Activated T-cell treated with anti-CD3 and anti-CD28 coated beads, Interleukin-2, amount 50 U/mL, for 1 hour (primary cell): ENCODE data around the gene CKS2.

Source experiments
- DNase-seq: peaks from one replicate; pipeline ENCODE4 v3.0.0-alpha.2; 2020

The CKS2 gene

DNA sequence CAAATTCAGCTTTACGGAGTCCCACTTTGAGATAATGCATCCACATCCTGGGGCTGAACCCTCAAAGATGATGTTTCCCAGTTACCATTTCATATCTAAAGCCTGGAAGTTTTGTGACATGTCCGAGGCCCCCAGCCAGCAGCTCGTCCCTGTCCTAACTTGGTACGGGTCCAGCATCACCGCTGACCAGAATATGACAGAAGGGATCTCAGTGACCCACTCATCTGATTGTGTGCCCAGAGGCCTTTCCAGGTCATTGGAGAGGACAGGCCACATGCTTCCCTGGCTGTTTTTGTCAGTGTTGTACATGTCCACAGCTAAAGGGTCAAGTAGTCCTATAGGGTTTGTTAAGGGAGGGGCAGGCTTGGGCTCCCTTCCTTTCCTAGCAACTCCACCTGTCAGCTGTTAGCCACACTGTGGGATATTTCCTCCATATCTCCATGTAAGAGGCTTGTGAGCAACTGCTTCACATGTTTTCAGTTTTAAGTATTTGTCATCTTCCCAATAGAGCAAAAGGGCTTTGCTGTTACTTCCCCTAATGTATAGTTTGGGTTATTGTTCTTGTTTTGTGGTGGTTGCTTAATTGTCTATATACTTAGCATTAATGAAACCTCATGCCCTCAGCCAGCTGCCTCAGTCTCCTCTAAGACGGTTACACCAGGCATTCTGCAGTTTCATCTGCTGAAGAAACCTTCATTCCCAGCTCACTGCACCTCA lies 40.7 kb downstream of the CKS2 start:
- DNase-seq = no peak

DNA sequence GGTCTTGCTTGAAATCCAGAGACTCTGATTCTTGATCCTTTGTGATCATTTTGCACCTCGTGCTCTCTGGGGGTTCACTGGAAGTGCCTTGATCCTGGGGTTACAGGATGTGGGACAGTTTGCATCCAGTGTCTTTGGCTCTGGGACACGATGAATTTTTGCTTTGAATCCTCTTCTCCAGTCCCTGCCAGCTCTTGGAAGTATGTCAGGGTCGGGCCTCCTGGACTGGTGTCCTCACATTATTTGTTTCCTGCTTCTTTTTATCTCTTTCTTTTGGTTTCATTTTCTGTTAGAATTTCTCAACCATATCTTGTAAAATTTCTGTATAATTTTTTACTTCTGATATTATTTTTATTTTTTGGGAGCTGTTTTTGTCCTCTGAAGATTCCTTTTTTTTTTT lies 41.5 kb downstream of the CKS2 start:
- no peak for DNase-seq

DNA sequence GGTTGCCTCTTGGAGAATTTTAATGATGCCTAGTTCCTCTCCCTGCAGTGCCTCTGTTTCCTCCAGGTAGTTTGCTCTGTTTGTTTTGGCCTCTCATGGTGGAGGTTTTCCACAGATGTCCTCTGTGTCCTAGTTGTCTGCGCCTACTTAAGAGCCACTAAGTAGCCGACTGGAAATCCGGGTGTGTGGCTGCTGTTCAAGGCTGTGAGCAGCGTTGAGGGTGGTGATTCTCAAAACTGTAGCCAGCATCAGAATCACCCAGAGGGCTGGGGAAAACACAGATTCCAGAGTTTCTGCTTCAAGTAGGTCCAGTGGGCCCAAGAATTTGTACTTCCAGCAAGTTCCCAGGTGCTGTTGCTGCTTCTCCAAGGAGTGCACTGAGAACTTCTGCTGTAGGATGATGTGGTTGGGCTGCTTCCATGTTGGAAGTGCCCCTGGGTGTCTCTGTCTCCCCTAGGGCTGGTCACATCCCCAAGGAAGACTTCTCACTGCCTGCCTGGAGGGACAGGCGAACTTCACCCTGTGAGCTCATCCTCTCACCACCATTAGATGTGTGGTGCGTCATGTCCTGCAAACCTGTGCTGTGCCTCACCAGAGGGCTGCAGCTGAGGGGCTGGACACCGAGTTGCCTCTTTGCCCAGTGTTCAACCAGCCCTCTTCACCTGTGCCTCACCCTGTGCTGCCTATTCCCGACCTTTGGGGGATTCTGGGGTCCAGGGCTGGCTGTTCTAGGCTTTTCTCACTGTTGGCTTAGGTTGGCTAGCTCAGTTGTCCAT lies 42.1 kb downstream of the CKS2 start:
- no peak for DNase-seq

DNA sequence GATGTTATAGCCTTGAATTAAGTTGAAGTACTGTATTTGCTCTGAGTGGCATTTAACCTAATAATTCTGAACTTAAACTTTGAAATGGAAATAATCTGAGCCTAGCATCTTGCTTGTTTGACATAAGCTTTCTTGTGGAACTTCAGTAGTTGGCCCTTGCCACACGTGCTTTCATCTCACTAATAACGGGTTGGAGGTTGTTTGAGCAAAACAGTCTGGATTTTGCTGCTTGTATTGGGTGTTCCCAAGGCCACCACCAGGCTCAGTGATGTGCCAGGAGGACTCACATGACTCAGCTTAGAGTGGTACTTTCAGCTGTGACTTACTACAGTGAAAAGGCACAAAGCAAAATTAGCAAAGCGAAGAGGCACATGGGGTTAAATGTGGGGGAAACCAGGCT lies 43.0 kb downstream of the CKS2 start:
- DNase-seq = no peak

DNA sequence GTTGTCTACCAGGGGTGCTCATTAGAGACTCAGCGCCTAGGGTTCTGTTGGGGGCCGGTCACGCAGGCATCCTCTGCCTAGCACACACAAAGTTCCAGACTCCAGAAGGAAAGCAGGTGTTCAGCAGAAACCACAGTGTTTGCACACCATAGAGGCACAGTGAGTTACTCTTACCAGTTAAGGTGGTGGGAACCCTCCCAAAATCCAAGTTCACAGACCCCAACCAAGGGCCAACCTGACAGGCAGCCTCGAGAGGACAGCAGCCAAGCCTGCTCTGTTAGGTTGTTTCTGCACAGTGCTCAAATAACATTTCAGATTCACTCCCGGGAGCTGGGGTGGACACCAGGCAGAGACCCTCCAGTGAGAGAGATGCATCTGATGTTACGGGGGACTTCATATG lies 43.5 kb downstream of the CKS2 start:
- no peak for DNase-seq

DNA sequence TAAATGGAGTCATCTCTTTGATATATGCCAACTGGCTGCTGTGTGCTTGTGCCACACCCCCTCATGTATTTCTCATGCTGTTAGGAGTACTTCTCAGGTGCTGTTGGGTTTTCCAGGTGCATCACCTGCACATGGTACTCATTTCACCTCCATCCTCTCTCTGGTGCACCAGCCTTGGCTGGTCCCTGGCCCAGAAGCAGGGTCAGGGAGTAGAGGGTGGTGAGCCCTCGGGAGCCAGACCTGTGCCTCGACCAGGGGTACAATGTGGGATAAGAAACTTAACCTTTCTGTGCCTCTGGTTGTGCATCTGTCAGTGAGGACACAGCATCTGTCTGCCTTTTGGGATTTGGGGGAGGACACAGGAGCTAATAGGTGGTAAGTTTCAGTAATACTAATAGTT lies 45.8 kb downstream of the CKS2 start:
- DNase-seq = no peak

DNA sequence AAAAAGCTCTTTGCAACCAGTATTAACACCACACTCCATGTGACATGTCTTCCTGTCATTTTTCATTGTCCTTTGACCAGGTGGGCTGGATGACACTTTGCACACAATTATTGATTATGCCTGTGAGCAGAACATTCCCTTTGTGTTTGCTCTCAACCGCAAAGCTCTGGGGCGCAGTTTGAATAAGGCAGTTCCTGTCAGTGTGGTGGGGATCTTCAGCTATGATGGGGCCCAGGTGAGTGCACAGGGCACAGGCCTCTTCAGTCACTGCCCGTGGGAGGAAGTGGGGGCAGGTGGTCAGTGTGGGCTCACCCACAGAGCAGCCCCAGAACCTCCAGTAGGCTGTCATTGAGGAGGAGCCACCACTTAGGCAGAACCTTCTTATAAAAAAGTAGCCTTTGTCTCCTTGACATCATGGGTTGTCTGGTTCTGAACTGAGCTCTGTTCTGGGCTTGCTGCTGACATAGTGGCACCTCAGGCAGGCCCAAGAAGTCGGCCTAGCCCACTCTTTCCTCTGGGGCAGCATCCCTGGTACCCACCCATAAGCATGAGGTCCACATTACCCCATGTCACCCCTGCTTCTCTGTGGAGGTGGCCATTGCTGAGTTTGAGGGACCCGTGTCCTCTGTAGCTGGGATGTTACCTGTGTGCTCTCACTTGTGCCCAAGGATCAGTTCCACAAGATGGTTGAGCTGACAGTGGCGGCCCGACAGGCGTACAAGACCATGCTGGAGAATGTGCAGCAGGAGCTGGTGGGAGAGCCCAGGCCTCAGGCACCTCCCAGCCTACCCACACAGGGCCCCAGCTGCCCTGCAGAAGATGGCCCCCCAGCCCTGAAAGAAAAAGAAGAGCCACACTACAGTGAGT lies 46.6 kb downstream of the CKS2 start:
- no peak for DNase-seq

DNA sequence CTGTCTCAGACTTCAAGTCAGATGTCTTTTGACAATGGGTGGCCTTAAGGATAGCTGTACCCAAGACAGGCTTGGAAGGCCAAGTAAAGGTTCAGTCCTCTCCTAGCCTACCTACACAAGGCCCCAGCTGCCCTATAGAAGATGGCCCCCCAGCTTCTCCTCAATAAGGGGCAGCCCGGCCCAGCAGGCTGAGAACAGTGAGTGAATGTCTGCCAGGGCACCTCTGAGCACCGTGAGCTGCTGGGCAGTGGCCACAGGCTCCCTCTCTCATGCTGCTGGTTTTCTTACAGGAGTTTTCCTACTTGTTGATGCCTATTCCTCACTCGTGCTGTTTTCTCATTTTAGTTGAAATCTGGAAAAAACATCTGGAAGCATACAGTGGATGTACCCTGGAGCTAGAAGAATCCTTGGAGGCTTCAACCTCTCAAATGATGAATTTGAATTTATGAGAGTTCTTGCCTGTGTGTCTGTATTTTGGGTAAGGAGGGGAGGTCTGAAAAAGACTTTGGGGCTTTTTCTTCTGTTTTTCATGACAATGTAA lies 47.5 kb downstream of the CKS2 start:
- DNase-seq = no peak

DNA sequence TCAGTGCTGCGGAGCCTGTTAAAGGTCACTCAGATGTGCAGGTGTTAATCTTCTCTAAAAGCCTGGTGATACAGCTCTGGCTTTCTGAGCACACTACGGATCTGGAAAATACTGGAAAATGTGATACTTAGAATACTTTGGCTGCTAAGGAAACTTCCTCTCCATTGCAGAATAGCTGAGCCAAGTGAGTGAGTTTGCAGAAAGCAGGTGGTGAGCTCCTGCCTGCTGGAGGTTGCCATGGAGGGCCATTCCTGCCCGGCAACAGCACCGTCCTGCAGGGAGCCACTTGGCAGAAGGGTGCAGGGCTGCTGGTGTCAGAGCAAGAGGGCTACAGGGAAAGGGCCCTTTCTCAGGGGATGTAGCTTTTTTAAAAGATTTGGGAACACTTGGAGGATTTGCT lies 48.0 kb downstream of the CKS2 start:
- no peak for DNase-seq

DNA sequence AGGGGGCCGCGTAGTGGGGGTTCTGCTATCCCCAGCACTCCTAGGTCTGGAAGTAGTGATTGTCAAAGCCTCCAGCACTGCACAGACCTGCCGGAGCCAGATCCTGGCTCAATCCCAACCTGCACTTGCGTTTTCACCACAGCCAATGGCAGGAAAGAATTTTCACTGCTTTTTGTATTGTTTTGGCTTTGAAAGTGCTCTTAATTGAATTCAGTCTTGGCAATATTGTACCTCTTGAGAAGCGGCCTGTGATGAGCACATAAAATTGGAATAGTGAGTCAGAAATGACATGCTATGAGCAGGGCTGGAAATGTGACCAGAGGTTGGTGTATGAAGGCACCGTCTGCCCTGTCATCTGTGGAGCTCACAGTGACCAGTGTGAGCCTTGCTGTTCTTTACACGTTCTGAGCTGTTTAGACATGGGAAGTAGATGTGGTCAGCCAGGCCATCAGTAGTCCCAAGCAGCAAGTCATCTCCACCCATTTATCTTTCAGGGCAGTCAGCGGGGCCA lies 48.8 kb downstream of the CKS2 start:
- no peak for DNase-seq

DNA sequence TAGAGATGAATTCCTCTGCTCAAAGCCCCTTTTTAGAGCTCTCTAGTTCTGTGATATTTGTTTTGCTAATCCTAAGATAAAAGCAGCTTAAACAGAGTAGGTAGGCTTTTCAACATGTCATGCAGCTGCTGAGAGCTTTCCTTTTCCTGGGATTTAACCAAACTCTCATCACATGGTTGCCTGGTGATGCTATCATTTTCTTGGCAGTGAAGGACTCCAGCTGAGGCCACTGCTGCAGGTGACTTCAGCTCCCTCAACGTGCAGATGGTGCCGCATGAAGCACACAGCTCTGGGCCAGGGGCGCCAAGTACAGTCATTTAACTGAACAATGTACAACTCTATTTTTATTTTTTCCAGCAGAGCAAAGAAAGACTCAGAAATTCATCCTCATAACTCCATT lies 49.5 kb downstream of the CKS2 start:
- no peak for DNase-seq

DNA sequence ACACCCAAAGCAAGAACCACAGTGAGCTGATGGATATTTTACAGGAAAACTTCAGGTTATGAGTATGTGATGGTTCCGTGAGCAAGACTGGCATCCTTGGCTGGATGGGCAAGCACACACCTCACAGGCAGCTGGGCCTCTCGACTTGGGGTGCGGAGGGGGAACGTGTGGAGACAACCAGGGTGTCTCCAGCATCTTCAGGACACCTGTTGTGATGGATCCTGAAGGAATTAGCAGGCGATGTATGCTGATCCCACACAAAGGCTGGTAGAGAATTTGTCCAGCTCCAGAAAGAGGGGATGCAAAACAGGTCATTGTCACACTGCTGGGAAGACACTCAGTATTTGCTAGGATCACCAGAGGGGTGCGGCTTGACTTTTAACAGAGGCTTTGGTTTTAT lies 50.0 kb downstream of the CKS2 start:
- DNase-seq = no peak

DNA sequence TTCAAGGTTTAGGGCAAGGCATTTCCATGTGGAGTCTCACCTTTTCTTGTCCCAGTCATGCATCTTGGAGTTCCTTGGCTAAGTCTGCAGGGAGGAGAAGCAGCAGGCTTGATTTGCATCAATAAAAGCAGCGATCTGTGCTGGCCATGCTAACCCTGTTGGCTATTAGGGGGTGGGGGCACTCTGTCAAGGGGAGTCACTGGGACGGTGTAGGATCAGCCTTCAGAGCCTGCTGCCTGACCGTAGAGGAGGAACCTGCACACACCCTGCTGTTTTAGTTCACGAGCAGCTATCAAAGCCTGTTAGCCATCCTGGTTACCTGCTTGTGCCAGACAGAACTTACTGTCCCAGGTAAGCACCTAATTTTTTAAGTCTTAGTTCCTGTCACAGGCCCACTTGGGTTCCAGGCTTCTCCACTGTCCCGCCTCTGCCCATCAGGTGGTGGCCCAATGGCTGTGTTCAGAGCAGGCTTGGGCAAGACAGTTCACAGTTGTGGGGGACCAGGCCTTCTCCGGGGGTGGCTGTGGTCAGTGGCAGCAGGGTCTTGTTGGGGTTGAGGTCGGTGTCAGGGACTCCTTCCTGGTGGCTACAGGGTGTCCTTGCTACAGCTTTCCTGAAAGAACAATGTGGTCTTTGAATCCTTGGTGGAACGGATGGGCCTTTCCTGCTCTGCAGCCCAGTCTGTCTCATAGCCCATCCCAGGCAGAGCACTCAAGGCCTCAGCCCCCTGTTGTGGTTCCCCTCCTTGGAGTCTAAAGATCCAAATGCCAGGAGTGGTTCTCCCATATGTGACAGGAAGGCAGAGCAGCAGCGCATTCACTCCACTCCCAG lies 51.0 kb downstream of the CKS2 start:
- no peak for DNase-seq

DNA sequence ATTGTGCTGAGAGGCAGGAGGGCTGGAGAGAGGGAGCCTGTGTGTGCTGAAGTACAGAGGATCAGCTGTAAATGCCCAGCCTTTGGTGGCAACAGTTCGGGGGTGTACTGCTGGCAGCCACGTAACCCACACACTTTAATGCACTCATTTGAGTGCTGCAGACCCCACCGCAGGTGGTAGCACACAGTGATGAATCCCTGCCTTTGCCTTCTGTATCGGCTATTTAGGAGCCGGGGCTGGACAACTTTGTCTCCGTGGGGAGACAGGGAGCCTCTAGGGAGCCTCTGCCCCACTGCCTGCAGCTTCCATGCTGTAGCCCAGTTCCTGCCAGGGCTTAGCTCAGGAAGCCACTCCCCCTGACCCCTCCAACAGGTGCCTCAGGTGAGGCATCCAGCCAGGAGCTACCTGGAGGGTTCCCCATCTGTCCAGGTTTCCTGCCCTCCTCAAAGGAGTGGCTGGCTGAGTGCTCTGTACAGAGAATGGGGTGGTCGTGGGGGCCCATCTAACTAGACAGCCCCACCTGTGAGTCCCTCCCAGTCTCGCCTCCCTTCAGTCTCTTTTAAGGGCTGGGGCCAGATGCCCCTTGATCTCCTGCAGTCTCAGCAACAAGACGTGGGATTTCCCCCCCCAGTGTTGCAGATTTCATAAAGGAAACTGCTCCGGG lies 51.8 kb downstream of the CKS2 start:
- DNase-seq = no peak

DNA sequence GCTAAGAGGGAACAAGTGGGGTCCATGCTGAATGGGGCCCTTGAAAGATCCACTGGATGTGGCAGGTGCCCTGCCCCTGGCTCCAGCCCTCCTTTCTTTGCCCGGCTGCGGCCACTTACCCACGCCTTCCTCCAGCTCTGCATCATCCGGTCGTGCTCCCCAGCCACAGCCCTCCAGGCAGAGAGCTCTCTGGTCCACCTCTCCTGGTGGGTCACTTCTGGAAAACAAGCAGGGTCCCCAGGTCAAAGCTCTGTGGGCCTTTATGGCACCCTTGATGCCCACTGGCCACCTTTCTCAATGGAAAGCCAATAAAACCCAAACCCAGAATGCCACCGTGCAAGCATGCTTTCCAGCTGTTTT lies 52.3 kb downstream of the CKS2 start:
- DNase-seq = no peak

DNA sequence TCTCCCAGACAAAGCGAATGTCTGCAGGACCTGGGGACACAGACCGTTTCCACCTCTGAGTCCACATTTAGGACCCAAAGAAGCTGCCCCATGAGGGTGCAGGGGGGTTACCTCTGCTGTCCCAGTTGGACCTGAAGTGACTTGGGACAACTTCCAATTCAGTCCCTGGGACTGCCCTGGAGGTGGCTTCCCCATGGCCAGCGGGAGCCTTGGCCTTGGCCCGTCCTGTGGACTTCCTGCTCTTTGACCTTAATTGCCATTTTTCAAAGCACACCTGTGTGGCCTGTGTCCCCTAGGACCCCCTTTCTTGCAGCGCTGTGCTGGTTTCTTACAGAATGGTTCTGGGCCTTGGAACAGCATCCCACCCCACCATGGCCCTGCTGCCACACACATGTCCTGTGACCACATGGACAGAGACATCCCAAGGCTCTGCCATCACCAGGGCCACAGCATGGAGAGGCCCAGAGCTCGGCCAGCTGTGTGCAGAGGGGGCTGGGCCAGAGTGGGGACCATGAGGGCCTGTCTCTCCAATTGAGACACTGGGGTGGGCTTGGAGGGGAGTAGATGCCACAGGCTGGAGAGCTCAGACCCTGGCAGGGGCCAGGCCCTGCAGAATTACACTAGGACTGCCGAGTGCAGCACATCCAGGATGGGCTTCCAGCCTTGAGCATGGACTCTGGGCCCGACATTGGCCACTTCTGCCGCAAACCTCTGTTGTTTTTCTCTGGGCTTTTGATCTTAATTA lies 53.1 kb downstream of the CKS2 start:
- DNase-seq = no peak

DNA sequence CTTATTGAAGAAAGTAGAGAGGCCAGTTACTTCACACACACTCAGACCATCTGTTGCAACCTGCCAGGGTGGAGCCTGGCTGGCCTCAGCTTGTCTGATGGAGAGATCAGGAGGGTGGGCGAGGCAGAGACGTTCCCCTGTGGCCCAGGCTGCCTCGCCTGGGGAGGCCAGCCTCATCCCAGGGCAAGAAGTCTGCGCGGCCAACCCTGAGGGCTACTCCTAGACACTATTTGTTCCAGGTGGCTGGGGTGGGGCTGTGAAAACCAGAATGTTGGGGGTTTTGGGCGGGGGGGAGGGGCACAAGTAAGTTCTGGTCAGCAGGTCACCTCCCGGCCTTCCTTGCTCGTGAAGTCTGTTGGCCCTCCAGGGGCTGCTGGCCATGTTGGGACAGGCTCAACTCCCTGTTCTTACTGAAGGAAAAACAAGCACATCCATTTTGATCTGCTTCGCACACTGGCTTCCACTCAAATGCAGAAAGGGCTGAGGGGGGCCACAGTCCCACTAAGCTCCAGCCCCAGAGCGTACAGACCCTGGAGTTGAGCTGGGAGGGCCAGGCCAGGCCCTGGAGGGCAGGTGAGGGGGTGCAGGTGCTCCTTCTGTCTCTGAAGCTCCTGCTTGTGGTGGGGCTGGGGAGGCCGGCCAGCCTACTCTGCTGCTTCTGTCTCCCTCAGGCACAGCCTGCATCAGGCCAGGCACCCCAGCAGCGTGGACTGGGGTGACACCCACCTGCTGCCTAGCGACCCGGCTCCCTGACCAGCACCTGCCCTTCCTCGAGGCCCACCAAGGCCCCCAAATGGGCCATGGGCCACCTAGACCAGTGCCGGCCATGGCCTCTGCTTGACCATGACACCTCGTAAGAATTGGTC lies 53.9 kb downstream of the CKS2 start:
- DNase-seq = no peak

DNA sequence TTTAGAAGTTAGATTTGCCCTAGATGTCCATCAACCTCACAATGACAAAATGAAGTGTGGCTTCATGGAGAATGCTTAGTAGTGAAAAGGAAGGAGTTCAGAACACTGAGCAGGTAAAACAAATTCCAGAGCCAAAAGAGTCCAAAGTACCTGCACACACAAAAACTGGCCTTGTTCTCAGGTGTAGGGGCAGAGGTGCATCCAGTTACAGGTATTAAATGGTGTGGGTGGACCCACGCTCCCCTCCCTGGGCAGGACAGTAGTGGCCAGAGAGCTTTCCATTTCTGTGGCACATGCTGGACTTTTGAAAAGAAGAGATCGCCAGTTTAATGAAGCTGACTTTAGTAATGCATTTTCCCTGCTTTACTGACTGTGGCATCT lies 54.5 kb downstream of the CKS2 start:
- no peak for DNase-seq
